GM12875 (cell line): ENCODE measurements around the gene GSE1.

Experiments used
- H3K4me3 ChIP-seq: one replicate; pipeline ENCODE4 v1.5.1; 2011; ENCODE audit warnings: low read depth, low read length, control low read depth
- CTCF ChIP-seq: IDR thresholded peaks from 2 replicates; pipeline ENCODE4 v1.5.1; 2011; ENCODE audit warnings: low read depth, mild to moderate bottlenecking, control low read depth, inconsistent platforms, low read length, moderate library complexity, borderline replicate concordance; ENCODE audit not compliant: insufficient read depth

The GSE1 gene

GRCh38 chr16:85612191-85612800, 826 bp upstream of the GSE1 start:
- peak overlapping the region; percentile 80 for H3K4me3 ChIP-seq
- no peak for TF ChIP-seq CTCF

GRCh38 chr16:85613604-85614337, 649 bp downstream of the GSE1 start:
- no peak for TF ChIP-seq CTCF
- peak overlapping the region; percentile 80 for H3K4me3 ChIP-seq

- TF ChIP-seq CTCF, result no peak
- peak overlapping the region; percentile 80 for H3K4me3 ChIP-seq
Observed at GRCh38 chr16:85614338-85615013, 1.4 kb downstream of the GSE1 start.

GRCh38 chr16:85615014-85615851, 2.1 kb downstream of the GSE1 start:
- no peak for TF ChIP-seq CTCF
- H3K4me3 ChIP-seq, result peak overlapping the region; percentile 80

GRCh38 chr16:85615852-85616606, 2.9 kb downstream of the GSE1 start:
- peak overlapping the region; percentile 14 for H3K4me3 ChIP-seq
- peak; percentile 99 for TF ChIP-seq CTCF

GRCh38 chr16:85616607-85617321, 3.6 kb downstream of the GSE1 start:
- H3K4me3 ChIP-seq, result peak overlapping the region; percentile 14

More at GRCh38 chr16:85616607-85617321, 3.6 kb downstream of the GSE1 start:
- TF ChIP-seq CTCF, result no peak
